NCI-H1930 (cell line): ENCODE data around the gene FSCN2.
A peak's percentile ranks its signal among the peaks of the same experiment; 100 is the strongest.

Experiments used
- DNase-seq, 2 experiments: peaks; one replicate each; lab custom pipeline; 2025; lab: John Stamatoyannopoulos, UW

Gene FSCN2

GRCh38 chr17:81539961-81540675 lies 11.9 kb downstream of the FSCN2 start:
- DNase-seq, result no peak

- no peak for DNase-seq
Measured at GRCh38 chr17:81540676-81541027, 12.5 kb downstream of the FSCN2 start.

- DNase-seq, result no peak
Measured at GRCh38 chr17:81541123-81541522, 12.9 kb downstream of the FSCN2 start.

- no peak for DNase-seq
Measured at GRCh38 chr17:81542431-81543338, 14.5 kb downstream of the FSCN2 start.

- no peak for DNase-seq
Measured at GRCh38 chr17:81543339-81543675, 15.1 kb downstream of the FSCN2 start.

GRCh38 chr17:81543756-81544155 lies 15.6 kb downstream of the FSCN2 start:
- no peak for DNase-seq

- DNase-seq, result no peak
Measured at GRCh38 chr17:81544281-81544974, 16.3 kb downstream of the FSCN2 start.

- no peak for DNase-seq
Measured at GRCh38 chr17:81545160-81545949, 17.2 kb downstream of the FSCN2 start.

- DNase-seq, result no peak
Measured at GRCh38 chr17:81546906-81547613, 18.9 kb downstream of the FSCN2 start.

- no peak for DNase-seq
Measured at GRCh38 chr17:81547614-81547982, 19.4 kb downstream of the FSCN2 start.

- no peak for DNase-seq
Measured at GRCh38 chr17:81549031-81549557, 20.9 kb downstream of the FSCN2 start.

- no peak for DNase-seq
Measured at GRCh38 chr17:81549826-81550225, 21.6 kb downstream of the FSCN2 start.

- no peak for DNase-seq
Measured at GRCh38 chr17:81550285-81550684, 22.1 kb downstream of the FSCN2 start.

- no peak for DNase-seq
Measured at GRCh38 chr17:81550830-81551457, 22.8 kb downstream of the FSCN2 start.

- no peak for DNase-seq
Measured at GRCh38 chr17:81551458-81552243, 23.5 kb downstream of the FSCN2 start.

- DNase-seq, result peak; percentile 71 to 85
Measured at GRCh38 chr17:81552244-81553017, 24.3 kb downstream of the FSCN2 start, which contains the start of gene FAAP100. FAAP100 (minus strand) TSS chr17:81552353; CDS start chr17:81552330, 23 bp downstream.

GRCh38 chr17:81553018-81553615 lies 24.9 kb downstream of the FSCN2 start:
- peak; percentile 47 to 72 for DNase-seq

GRCh38 chr17:81553616-81554181 lies 25.5 kb downstream of the FSCN2 start:
- no peak for DNase-seq
